Activated CD8-positive, alpha-beta memory T cell treated with anti-CD3 and anti-CD28 coated beads, Interleukin-2, amount 50 U/mL, for 4 hours (primary cell): ENCODE data around the gene GSTT4.
A peak's percentile ranks its signal among the peaks of the same experiment; 100 is the strongest.
"Not testable (repeated sequence)": the region's sequence is repeated elsewhere in the genome, so short reads cannot be mapped to it uniquely, and the experiment has no call there.

Experiments
- DNase-seq: peaks from one replicate; pipeline ENCODE4 v3.0.0-alpha.2; 2020

GSTT4 gene

DNA sequence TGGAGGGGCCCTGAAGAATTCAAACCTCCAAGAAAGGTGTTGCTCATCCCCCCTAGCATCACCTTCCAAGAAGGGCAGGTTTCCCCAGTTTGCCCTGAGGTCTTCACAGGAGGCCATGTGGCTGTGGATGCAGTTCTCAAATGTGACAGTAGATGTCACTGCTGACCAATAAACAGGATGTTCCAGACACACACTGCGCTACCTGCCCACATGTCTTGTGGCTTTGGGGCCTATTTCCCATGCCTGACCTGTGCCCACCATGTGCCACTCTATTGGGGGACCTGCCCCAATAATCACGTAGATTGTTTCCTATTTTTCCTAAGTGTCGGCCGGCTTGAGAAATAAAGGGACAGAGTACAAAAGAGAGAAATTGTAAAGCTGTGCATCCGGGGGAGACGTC is 20.8 kb downstream of the GSTT4 start:
- no peak for DNase-seq

- DNase-seq = not testable (repeated sequence)
Observed at GRCh38 chr22:23980567-23980966, 24.7 kb downstream of the GSTT4 start.

DNA sequence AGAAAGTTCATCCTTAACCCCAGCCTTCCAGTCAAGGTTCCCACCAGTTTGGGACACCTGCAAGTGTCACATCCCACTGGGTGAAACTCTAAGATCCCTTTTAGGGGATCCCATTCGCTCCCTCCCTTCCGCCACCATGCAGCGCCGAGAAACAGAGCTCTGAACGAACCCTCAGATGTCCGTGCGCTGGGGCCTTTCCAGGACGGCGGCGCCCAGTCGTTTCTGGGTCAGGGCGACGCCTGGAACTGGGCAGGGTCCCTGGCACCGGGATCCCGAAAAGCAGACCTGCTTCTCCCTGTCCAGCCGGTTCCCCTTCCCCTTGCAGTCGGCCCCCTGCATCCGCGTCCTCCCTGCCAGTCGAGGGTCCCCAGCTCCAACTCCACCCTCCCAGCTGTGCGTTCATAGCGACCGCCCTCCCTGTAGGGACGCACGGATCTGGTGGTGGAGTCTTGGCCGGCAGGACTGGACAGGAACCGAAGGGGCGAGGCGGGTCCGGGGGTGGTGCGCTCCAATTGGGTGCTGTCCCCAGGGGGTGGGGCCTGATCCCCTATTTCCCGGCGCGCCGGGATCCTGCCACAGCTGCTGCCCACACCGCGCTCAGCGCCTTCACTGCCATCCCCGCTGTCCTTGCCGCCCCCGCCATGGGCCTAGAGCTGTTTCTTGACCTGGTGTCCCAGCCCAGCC is 25.6 kb downstream of the GSTT4 start, which contains the start of gene GSTT2:
GSTT2 (plus strand) TSS at position 578 of the 684 bp plus-strand sequence.
- DNase-seq = not testable (repeated sequence)

DNA sequence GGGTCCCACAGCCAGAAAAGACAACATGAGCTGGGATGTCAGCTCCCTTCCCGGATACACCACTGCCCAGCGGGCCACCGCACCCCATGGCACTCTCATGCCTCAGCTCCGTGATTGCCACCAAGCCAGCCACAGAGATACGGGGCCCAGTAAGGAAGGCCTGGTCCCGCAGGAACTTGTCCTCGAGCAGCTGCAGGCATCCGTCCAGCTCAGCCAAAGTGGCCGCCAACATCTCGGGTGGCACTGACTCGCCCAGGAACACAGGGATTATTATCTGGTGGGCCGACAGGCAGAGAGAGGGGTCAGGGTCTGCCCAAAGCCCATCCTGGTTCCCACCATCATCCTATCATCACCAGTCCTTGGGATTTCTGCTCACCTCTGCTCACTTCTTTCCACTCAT is 27.9 kb downstream of the GSTT4 start:
- DNase-seq = not testable (repeated sequence)

- not testable (repeated sequence) for DNase-seq
Observed at GRCh38 chr22:23974836-23975352, 30.4 kb downstream of the GSTT4 start.

DNA sequence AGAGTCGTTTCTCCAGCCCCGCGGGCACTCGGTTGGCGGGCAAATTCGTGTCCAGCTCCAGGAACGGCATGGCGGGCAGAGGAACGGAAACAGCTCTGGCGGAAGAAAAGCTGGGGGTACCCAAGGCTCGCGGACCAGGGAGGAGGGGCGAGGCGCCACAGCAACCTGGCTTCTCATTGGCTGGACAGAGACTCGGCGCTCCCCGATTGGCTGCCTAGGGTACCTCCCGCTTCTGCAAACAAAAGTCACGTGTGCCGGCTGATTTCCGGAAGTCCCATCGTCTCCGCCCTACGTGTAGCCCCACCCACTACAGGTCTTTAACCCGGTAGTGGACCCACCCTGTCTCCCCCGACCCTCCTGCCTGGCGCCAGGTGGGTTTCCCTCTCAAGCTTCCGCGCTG is 30.9 kb downstream of the GSTT4 start, which contains the start of gene DDT:
DDT (minus strand) TSS at position 97 of the 400 bp plus-strand sequence; CDS start at position 70, 27 bp downstream.
- DNase-seq = not testable (repeated sequence)

- not testable (repeated sequence) for DNase-seq
Observed at GRCh38 chr22:23971927-23972326, 33.3 kb downstream of the GSTT4 start.

DNA sequence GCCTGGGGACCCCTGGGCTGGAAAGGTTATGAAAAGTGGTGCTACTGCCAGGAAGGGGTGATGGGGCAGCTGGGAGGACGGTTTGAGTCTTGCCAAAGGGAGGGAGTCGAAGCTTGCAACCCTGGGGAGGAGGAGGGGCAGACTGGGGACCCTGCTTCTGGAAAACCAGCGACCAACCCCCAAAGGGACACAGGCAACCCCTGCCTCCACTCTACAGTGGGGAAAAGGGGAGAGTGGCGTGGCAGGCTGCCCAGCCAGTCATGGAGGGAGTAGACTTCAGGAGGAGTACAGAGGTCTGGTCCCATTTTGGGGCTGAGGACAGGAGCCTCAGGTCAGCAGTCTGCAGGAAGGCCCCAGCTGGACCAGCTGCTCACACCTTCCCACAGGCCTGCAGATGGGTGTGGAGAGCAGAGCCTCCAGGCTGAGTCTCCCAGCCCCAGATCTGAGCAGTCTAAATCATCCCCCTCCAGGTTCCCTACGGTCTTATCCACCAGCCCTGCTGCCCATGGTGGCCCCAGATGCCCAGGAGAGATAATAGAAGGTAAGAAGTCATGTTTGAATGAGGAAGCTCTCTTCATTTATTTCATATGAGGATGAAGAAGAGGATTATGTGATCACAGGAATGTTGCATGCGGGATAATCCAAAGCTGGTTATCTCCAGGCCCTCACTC is 34.3 kb downstream of the GSTT4 start:
- no peak for DNase-seq

DNA sequence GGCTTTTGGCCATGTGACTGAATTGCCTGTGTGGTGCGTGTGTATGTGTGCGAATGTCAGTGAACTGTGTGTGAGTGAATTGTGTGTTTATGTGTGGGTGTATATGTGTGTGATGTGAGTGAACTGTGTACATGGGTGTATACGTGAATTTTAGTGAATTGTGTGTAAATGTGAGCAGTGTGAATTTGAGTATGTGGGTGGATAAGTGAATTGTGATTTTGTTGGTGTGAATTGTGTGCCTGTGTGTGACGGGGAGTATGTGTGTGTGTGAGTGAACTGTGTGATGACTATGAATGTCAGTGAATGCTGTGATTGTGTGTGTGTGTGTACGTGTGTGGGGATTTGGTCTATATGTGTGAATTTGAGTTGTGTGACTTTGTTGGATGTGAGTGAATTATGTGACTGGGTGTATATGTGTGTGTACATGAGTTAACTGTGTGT is 35.0 kb downstream of the GSTT4 start:
- no peak for DNase-seq

DNA sequence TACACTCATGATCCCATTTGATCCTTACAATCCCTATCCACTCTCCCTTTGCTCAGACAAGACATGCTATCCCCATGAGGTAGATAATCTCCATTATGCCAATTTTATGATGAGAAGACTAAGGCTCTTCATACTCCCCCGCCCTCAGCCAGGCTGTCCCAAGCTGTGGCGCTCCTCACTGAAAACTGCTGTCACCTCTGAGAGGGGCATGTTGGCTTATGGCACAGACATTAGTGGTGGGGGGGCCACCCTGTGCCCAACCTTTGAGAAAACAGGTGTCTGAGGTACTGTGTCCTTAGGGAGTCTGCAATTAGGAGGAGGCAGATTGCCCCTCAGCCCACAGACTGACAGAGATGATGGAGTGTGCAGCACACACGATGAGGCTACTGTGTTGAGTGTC is 36.2 kb downstream of the GSTT4 start:
- DNase-seq = no peak

DNA sequence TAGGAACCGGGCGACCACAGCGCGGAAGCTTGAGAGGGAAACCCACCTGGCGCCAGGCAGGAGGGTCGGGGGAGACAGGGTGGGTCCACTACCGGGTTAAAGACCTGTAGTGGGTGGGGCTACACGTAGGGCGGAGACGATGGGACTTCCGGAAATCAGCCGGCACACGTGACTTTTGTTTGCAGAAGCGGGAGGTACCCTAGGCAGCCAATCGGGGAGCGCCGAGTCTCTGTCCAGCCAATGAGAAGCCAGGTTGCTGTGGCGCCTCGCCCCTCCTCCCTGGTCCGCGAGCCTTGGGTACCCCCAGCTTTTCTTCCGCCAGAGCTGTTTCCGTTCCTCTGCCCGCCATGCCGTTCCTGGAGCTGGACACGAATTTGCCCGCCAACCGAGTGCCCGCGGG is 38.7 kb downstream of the GSTT4 start, which contains the start of gene DDTL:
DDTL (plus strand) TSS at position 321 of the 400 bp plus-strand sequence; CDS start at position 348, 27 bp downstream.
- DNase-seq = not testable (repeated sequence)

- not testable (repeated sequence) for DNase-seq
Observed at GRCh38 chr22:23966094-23966493, 39.2 kb downstream of the GSTT4 start.

GRCh38 chr22:23961084-23961771 is 44.0 kb downstream of the GSTT4 start, which contains the start of gene GSTT2B:
Gene GSTT2B (minus strand): TSS chr22:23961195. CDS start chr22:23961131, 64 bp downstream.
- DNase-seq = not testable (repeated sequence)

DNA sequence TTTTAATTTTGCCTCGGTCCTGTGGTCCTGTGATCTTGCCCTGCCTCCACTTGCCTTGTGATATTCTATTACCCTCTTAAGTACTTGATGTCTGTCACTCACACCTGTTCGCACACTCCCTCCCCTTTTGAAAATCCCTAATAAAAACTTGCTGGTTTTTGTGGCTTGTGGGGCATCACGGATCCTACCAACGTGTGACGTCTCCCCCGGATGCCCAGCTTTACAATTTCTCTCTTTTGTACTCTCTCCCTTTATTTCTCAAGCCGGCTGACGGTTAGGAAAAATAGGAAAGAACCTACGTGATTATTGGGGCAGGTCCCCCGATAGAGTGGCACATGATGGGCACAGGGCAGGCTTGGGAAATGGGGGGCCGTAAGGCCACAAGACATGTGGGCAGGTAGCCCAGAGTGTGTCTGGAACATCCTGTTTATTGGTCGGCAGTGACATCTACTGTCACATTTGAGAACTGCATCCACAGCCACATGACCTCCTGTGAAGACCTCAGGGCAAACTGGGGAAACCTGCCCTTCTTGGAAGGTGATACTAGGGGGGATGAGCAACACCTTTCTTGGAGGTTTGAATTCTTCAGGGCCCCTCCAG is 48.9 kb downstream of the GSTT4 start:
- peak; percentile 73 for DNase-seq

DNA sequence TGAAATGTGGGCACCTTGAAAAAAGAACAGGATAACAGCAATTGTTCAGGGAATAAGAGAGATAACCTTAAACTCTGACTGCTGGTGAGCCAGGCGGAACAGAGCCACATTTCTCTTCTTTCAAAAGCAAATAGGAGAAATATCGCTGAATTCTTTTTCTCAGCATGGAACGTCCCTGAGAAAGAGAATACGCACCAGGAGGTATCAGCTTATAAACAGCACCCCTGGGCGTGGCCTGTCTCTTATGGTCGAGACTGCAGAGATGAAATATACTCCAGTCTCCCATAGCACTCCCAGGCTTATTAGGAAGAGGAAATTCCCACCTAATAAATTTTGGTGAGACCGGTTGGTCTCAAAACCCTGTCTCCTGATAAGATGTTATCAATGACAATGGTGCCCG is 49.4 kb downstream of the GSTT4 start:
- not testable (repeated sequence) for DNase-seq

- DNase-seq = not testable (repeated sequence)
Observed at GRCh38 chr22:23954991-23955305, 50.3 kb downstream of the GSTT4 start.

GRCh38 chr22:23954193-23954990 is 50.9 kb downstream of the GSTT4 start:
- not testable (repeated sequence) for DNase-seq

DNA sequence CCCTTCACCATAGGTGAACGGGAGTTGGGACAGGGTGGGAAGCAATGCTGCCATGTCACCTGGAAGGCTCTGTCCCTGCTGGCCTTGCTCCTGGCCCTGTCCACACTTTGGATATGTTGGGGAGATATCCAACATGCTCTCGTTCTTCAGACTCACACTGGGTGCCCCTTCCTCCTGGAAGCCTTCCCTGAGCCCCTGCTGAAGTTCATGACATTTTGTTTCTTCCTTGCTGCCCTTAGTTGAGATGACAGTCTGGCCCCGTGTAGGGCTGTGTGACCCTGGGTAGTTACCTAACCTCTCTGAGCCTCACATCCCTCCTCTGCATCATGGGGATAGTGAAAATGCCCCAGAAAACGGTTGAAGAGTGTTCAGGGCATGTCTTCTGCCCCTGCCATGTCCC is 51.8 kb downstream of the GSTT4 start:
- not testable (repeated sequence) for DNase-seq

DNA sequence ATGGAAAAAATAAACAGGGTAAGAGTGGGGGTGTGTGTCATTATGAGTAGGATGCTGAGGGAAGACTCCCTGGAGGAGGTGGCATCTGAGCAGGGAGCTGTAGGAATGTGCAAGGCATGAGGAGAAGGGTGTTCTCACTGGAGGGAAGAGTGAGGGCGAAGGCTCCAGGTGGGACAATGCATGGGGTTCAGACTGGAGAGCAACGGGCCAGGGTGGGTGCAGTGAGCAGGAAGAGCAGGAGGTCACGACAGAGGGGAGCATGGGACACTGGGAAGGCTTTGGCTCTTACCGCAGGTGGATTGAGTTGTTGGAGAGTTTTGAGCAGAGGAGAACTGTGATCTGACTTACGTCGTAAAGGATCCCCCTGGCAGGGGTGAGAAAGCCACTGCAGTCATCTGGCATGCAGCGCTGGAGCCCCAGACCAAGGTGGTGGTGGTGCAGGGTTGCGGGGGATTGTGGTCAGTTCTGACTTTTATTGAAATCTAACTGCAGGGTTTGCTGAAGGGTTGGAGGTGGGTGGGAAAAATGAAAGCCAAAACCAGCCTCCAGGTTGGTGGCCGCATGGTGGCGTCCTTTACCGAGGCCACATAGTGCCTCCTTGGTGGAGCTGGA is 52.4 kb downstream of the GSTT4 start:
- not testable (repeated sequence) for DNase-seq

DNA sequence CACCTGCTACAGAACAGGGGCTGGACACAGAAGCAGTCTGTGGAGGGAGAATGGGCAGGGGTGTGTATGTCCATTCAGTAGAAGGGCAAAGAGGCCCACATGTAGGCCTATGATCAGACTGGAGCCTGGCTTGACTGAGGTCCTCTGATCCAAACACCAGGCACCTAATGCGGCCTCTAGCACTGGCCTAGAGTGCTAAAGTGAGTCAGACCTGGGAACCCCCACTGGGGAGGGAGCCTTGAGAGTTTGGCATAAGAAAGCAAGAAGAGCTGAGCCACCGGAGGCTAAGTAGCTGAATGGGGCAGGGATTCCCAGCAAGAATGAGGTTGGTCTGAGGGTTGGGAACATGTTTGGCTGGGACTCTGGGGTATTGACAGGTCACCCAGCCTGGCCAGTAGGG is 53.9 kb downstream of the GSTT4 start:
- not testable (repeated sequence) for DNase-seq

- DNase-seq = not testable (repeated sequence)
Observed at GRCh38 chr22:23949764-23950163, 55.5 kb downstream of the GSTT4 start.
